Right lobe of liver (tissue), 6 donors: ENCODE data around the gene ATP1B1. TPM values are rescaled to one million over a fixed set of nuclear protein-coding genes. Genes with fewer than 3 reads are reported as not detected.

Experiments used
- ATAC-seq, 4 donors: fragments of 200-7000 bp; cut with Tn5 transposase; one replicate each; pipeline ENCODE4 v1.9.1; 2020; ENCODE audit warnings: mild to moderate bottlenecking in 4 of 4, moderate library complexity in 4 of 4
- DNase-seq, 3 donors: peaks; one replicate each; pipeline ENCODE4 v3.0.0-alpha.2; 2020
- H3K27ac ChIP-seq, 3 donors: fragments of 200-600 bp; one replicate each; pipeline ENCODE4 v1.8.0; 2022
- H3K27me3 ChIP-seq, 2 donors: fragments of 200-600 bp; one replicate each; pipeline ENCODE4 v1.8.0; 2022
- H3K36me3 ChIP-seq, 4 donors: fragments of 200-600 bp; sonication (generic) in 1 of 4; one replicate each; pipeline versions ENCODE4 v1.5.1 to v1.8.0; 2017 to 2022; ENCODE audit warnings: control low read depth in 1 of 4
- H3K4me1 ChIP-seq, 4 donors: fragments of 200-600 bp; sonication (generic) in 1 of 4; one replicate each; pipeline versions ENCODE4 v1.5.1 to v1.8.0; 2017 to 2022; ENCODE audit warnings: control low read depth in 1 of 4
- H3K4me3 ChIP-seq, 3 donors: fragments of 200-600 bp; one replicate each; pipeline ENCODE4 v1.8.0; 2022
- H3K9me3 ChIP-seq, 4 donors: fragments of 200-600 bp; sonication (generic) in 1 of 4; one replicate each; pipeline versions ENCODE4 v1.5.1 to v1.8.0; 2017 to 2022; ENCODE audit warnings: control low read depth in 1 of 4
- CTCF ChIP-seq, 4 donors: fragments of 200-600 bp in 3 of 4; fragments of 450-650 bp in 1 of 4; IDR thresholded peaks; one replicate each; pipeline versions ENCODE4 v1.5.1 to v1.8.0; 2016 to 2022; ENCODE audit warnings: antibody characterized with exemption in 4 of 4, mild to moderate bottlenecking in 2 of 4
- POLR2A ChIP-seq: fragments of 450-650 bp; IDR thresholded peaks from one replicate; pipeline ENCODE4 v1.6.1; 2017; ENCODE audit warnings: antibody characterized with exemption, mild to moderate bottlenecking
- WGBS: methylation state at CpG from one replicate; pipeline ENCODE4 v1.1.6; 2018; ENCODE audit warnings: low coverage, low lambda C conversion rate; ENCODE audit not compliant: insufficient coverage; ENCODE audit errors: missing lambda C conversion rate; 5-methylcytosine and 5-hydroxymethylcytosine counted together
- intact Hi-C, 2 donors: fragments of 100-400 bp; cut with DNase I; formaldehyde crosslinking; loops; one replicate each; pipeline versions ENCODE4 v1.11.2 to v1.14.1; 2022
- total RNA-seq, 6 experiments: library from RNA; depleted of rRNA in 2 of 6; stranded (reverse); fragments of >200 nt in 2 of 6; fragmentation: NEBNext Ultra II Directional in 3 of 6; extraction: Animal tissue kit (Norgen Biotek cat#: 25700) in 3 of 6; gene quantifications; one replicate each; pipeline versions ENCODE4 v1.1.0 to v1.2.4, GENCODE V29; 2016 to 2023
- donor health status: DM: no; HTN: yes; CAD: no.
- donor health status: DM: no; HTN: no; CAD: no.
- donor health status: DM: no; HTN: no; CAD: no.
- donor health status: DM: no; HTN: yes; CAD: no.
- donor health status: DM: no; HTN: yes; CAD: no.

The ATP1B1 gene
- total RNA-seq, 6 experiments from 2014 or later: 69.6 to 99.5 (median 78.5) TPM

- DNase-seq: no peak
- no peak for TF ChIP-seq POLR2A
- no peak for TF ChIP-seq CTCF (IDR thresholded peaks at IDR 0.05)
- H3K4me3 ChIP-seq: no peak overlapping the region
- no peak overlapping the region for H3K27ac ChIP-seq
- no peak for ATAC-seq
- no peaks in the 10 kb centered on the region for H3K36me3 ChIP-seq
- no peaks in the 10 kb centered on the region for H3K27me3 ChIP-seq
- intact Hi-C loops: no loop called here
- H3K4me1 ChIP-seq: no peaks in the 10 kb centered on the region
- H3K9me3 ChIP-seq: peaks cover 0 to 5% (median 2%) of the 10 kb centered on the region in 4 donors
Observed at GRCh38 chr1:169062152-169062551, 44.3 kb upstream of the ATP1B1 start.

- 94% methylated on average over 2 of the region's 7 CpGs for WGBS
- H3K4me1 ChIP-seq: no peaks in the 10 kb centered on the region
- intact Hi-C loops: no loop called here
- no peaks in the 10 kb centered on the region for H3K36me3 ChIP-seq
- DNase-seq (no peak), ATAC-seq (no peak)
- TF ChIP-seq CTCF (IDR thresholded peaks at IDR 0.05) (no peak), POLR2A (no peak)
- peaks cover 0 to 5% (median 2%) of the 10 kb centered on the region in 4 donors for H3K9me3 ChIP-seq
- H3K27ac ChIP-seq: no peak overlapping the region
- no peaks in the 10 kb centered on the region for H3K27me3 ChIP-seq
- H3K4me3 ChIP-seq: no peak overlapping the region
Observed at GRCh38 chr1:169064103-169064502, 42.4 kb upstream of the ATP1B1 start.

- H3K4me1 ChIP-seq: no peaks in the 10 kb centered on the region
- intact Hi-C loops: no loop called here
- H3K27ac ChIP-seq: no peak overlapping the region
- no peaks in the 10 kb centered on the region for H3K27me3 ChIP-seq
- 56% methylated on average over 2 of the region's 2 CpGs for WGBS
- H3K36me3 ChIP-seq: no peaks in the 10 kb centered on the region
- no peak for DNase-seq
- TF ChIP-seq POLR2A (no peak), CTCF (IDR thresholded peaks at IDR 0.05) (no peak)
- peaks cover 0 to 5% (median 0%) of the 10 kb centered on the region in 4 donors for H3K9me3 ChIP-seq
- H3K4me3 ChIP-seq: no peak overlapping the region
- no peak for ATAC-seq
Observed at GRCh38 chr1:169070547-169070946, 35.9 kb upstream of the ATP1B1 start.

- no peak overlapping the region for H3K4me3 ChIP-seq
- H3K36me3 ChIP-seq: no peaks in the 10 kb centered on the region
- ATAC-seq: no peak
- TF ChIP-seq CTCF (IDR thresholded peaks at IDR 0.05) (no peak), POLR2A (no peak)
- H3K9me3 ChIP-seq: peaks cover 0 to 5% (median 0%) of the 10 kb centered on the region in 4 donors
- DNase-seq: no peak
- 73% methylated on average over 3 of the region's 3 CpGs for WGBS
- no peaks in the 10 kb centered on the region for H3K27me3 ChIP-seq
- no peaks in the 10 kb centered on the region for H3K4me1 ChIP-seq
- intact Hi-C loops: no loop called here
- no peak overlapping the region for H3K27ac ChIP-seq
Observed at GRCh38 chr1:169070958-169071357, 35.5 kb upstream of the ATP1B1 start.
